Mucosa of descending colon (tissue), 3 donors: ENCODE measurements around the gene KLK3. TPM values are rescaled to one million over a fixed set of nuclear protein-coding genes. Genes with fewer than 3 reads are reported as not detected.

Experiments
- ATAC-seq: fragments of 200-7000 bp; cut with Tn5 transposase; one replicate; pipeline ENCODE4 v1.9.1; 2020; ENCODE audit warnings: mild to moderate bottlenecking, moderate library complexity
- DNase-seq, 3 donors: peaks; one replicate each; pipeline ENCODE4 v3.0.0-alpha.2; 2020
- H3K36me3 ChIP-seq: fragments of 200-600 bp; one replicate; pipeline ENCODE4 v1.8.0; 2021; ENCODE audit warnings: low read depth, mild to moderate bottlenecking
- H3K4me1 ChIP-seq: fragments of 200-600 bp; one replicate; pipeline ENCODE4 v1.8.0; 2021; ENCODE audit warnings: low read depth, mild to moderate bottlenecking
- H3K4me3 ChIP-seq: fragments of 200-600 bp; one replicate; pipeline ENCODE4 v1.8.0; 2021; ENCODE audit warnings: mild to moderate bottlenecking
- H3K9me3 ChIP-seq: fragments of 200-600 bp; one replicate; pipeline ENCODE4 v1.8.0; 2021; ENCODE audit warnings: mild to moderate bottlenecking
- CTCF ChIP-seq: fragments of 200-600 bp; IDR thresholded peaks from one replicate; pipeline ENCODE4 v1.8.0; 2022; ENCODE audit warnings: antibody characterized with exemption, mild to moderate bottlenecking
- intact Hi-C, 2 donors: fragments of 100-400 bp; cut with DNase I in 1 of 2; cut with micrococcal nuclease in 1 of 2; formaldehyde crosslinking; loops; one replicate each; pipeline versions ENCODE4 v1.11.0 to v1.11.1; 2022; cut with DNase I, micrococcal nuclease
- total RNA-seq, 3 donors: library from RNA; stranded (reverse); fragmentation: NEBNext Ultra II Directional in 2 of 3; extraction: Animal tissue kit (Norgen Biotek cat#: 25700) in 2 of 3; gene quantifications; one replicate each; pipeline versions ENCODE4 v1.2.1 to v1.2.4, GENCODE V29; 2021 to 2023
- donor health status: DM: no; HTN: no; CAD: no; lungs with moderate emphysema.
- donor health status: DM: no; HTN: no; CAD: no.
- donor health status: DM: no; HTN: yes; CAD: no.

KLK3 gene
- total RNA-seq, 3 donors from 2014 or later = 3.7 to 9.0 (median 4.8) TPM

GRCh38 chr19:50858886-50859285 is 4.2 kb downstream of the KLK3 start:
- Histone ChIP-seq H3K36me3 (no peaks in the 10 kb centered on the region), H3K9me3 (no peaks in the 10 kb centered on the region), H3K4me1 (no peaks in the 10 kb centered on the region), H3K4me3 (no peak overlapping the region)
- TF ChIP-seq CTCF = no peak
- ATAC-seq (peak; percentile 93), DNase-seq (peak; percentile 45 to 68 (median 67))
- intact Hi-C loops = no loop called here

- ATAC-seq = no peak
- Histone ChIP-seq H3K9me3 (no peaks in the 10 kb centered on the region), H3K4me1 (no peaks in the 10 kb centered on the region), H3K4me3 (no peak overlapping the region), H3K36me3 (no peaks in the 10 kb centered on the region)
- DNase-seq = no peak
- no peak for TF ChIP-seq CTCF
- intact Hi-C loops = no loop called here
Measured at GRCh38 chr19:50859849-50860248, 5.1 kb downstream of the KLK3 start.

- no peaks in the 10 kb centered on the region for H3K4me1 ChIP-seq
- H3K36me3 ChIP-seq = no peaks in the 10 kb centered on the region
- ATAC-seq (no peak), DNase-seq (no peak)
- no peak for TF ChIP-seq CTCF
- no peak overlapping the region for H3K4me3 ChIP-seq
- no peaks in the 10 kb centered on the region for H3K9me3 ChIP-seq
- intact Hi-C loops = no loop called here
Measured at GRCh38 chr19:50861010-50861409, 6.3 kb downstream of the KLK3 start.

GRCh38 chr19:50861496-50862286 is 7.0 kb downstream of the KLK3 start:
- Histone ChIP-seq H3K36me3 (no peaks in the 10 kb centered on the region), H3K4me1 (no peaks in the 10 kb centered on the region), H3K4me3 (no peak overlapping the region), H3K9me3 (no peaks in the 10 kb centered on the region)
- no peak for ATAC-seq
- intact Hi-C loops = no loop called here
- DNase-seq = no peak
- TF ChIP-seq CTCF = no peak

GRCh38 chr19:50869479-50869878 is 14.8 kb downstream of the KLK3 start:
- DNase-seq (no peak), ATAC-seq (peak; percentile 31)
- Histone ChIP-seq H3K36me3 (no peaks in the 10 kb centered on the region), H3K9me3 (no peaks in the 10 kb centered on the region), H3K4me1 (peaks cover 9% of the 10 kb centered on the region), H3K4me3 (no peak overlapping the region)
- intact Hi-C loops = no loop called here
- no peak for TF ChIP-seq CTCF
